Naive B cell (primary cell): ENCODE data around the gene ALKBH3. TPM values are rescaled to one million over a fixed set of nuclear protein-coding genes. Genes with fewer than 3 reads are reported as not detected.

Experiments used
- ATAC-seq, 2 donors: fragments of 150-1000 bp; cut with Tn5 transposase; 2 replicates each; pipeline ENCODE4 v1.10.0; 2021; ENCODE audit warnings: low read depth in 2 of 2, mild to moderate bottlenecking in 2 of 2, moderate library complexity in 2 of 2
- DNase-seq: peaks from one replicate; pipeline ENCODE4 v3.0.0; 2022
- H3K27ac Mint-ChIP-seq, 6 donors: one replicate each; pipeline ENCODE4 v1.8.0; 2020 to 2022; ENCODE audit warnings: mild to moderate bottlenecking in 6 of 6, mixed read lengths in 6 of 6, moderate library complexity in 5 of 6, inconsistent platforms in 2 of 6
- H3K27me3 Mint-ChIP-seq, 3 donors: one replicate each; pipeline ENCODE4 v1.8.0; 2021 to 2022; ENCODE audit warnings: mixed read lengths in 3 of 3, mild to moderate bottlenecking in 1 of 3
- H3K36me3 Mint-ChIP-seq, 2 donors: one replicate each; pipeline ENCODE4 v1.8.0; 2020 to 2022; ENCODE audit warnings: mixed read lengths in 2 of 2, inconsistent platforms in 1 of 2, mild to moderate bottlenecking in 1 of 2
- H3K4me1 Mint-ChIP-seq, 3 donors: one replicate each; pipeline ENCODE4 v1.8.0; 2020 to 2022; ENCODE audit warnings: mixed read lengths in 3 of 3, inconsistent platforms in 1 of 3, mild to moderate bottlenecking in 1 of 3, moderate library complexity in 1 of 3
- H3K4me3 Mint-ChIP-seq, 8 donors: one replicate each; pipeline ENCODE4 v1.8.0; 2020 to 2022; ENCODE audit warnings: mild to moderate bottlenecking in 8 of 8, mixed read lengths in 8 of 8, moderate library complexity in 8 of 8, inconsistent platforms in 2 of 8
- H3K9me3 Mint-ChIP-seq, 7 donors: one replicate each; pipeline ENCODE4 v1.8.0; 2020 to 2022; ENCODE audit warnings: mixed read lengths in 7 of 7, mild to moderate bottlenecking in 5 of 7, inconsistent platforms in 2 of 7, moderate library complexity in 1 of 7
- polyA plus RNA-seq, 6 donors: library from polyadenylated mRNA; unstranded; fragments of 300-500 nt; fragmentation: Illumina TruSeq; gene quantifications; one replicate each; pipeline ENCODE4 v1.2.3, GENCODE V29; 2021; ENCODE audit warnings: low read depth in 6 of 6

ALKBH3 gene
- polyA plus RNA-seq, 6 donors from 2014 or later, result 15.3 to 40.4 (median 33.5) TPM

DNA sequence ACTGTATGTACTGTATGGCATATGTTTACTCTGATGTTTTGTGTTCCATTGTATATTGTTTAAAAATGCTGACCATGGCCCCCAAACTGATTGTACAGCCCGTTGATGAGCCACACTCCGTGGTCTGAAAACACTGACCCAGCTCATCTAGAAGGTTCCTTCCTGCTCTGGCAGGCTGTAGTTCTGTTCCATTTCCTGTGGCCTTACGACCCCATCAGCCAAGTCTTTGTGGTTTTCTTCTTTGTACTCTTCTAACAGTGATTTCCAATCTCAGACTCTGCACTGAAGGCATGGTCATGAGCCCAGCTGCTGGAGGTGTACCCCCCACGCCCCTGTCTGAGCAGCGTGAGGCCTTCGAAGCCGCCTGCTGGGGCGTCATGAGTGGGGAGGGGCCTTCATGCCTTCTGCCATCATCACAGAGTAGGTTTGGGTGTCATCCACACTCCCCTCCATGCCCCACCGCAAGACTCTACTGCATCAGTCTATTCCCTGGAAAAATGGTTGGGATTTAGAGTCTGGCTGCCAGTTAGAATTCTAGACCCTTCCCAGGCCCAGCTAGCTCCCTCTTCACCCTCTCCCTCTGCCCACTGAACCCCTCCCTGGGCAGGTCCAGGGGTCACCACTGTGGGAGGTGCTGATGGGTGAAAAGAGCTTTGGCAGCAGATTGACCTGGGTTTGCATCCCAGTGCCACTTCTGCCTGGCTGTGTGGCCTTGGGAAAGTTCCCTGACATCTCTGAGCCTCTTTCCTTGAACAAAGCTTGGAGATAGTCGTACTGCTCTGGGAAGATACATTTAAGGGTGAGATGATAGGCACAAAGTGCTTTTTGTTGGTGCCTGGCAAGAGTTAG, 50.5 kb downstream of the ALKBH3 start:
- Mint-ChIP-seq H3K27ac (peak overlapping the region in 2 of 6 donors; percentile 6 to 57), H3K9me3 (no peaks in the 10 kb centered on the region), H3K36me3 (no peaks in the 10 kb centered on the region), H3K4me3 (no peak overlapping the region), H3K4me1 (no peaks in the 10 kb centered on the region), H3K27me3 (peaks cover 0 to 11% (median 7%) of the 10 kb centered on the region in 3 donors)
- no peak for DNase-seq
- ATAC-seq, result no peak

DNA sequence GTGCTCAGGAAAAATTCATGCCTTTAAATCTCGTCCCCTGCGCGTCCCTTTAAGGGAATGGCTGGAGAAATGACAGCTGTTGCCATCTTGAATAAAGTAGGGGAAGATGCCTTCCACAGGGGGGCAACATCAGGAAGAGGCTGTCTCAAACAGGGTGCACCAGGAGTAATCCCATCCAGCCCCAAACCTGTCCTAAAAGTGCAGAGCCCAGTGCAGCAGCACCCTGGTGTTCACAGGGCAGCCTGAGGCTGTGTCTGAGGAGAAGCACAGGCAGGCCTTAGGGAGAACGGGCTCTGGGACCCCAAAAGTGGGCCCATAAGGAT, 51.0 kb downstream of the ALKBH3 start:
- H3K36me3 Mint-ChIP-seq, result no peaks in the 10 kb centered on the region
- no peaks in the 10 kb centered on the region for H3K4me1 Mint-ChIP-seq
- no peak overlapping the region for H3K27ac Mint-ChIP-seq
- no peak for DNase-seq
- H3K27me3 Mint-ChIP-seq, result peaks cover 0 to 11% (median 7%) of the 10 kb centered on the region in 3 donors
- ATAC-seq, result no peak
- no peaks in the 10 kb centered on the region for H3K9me3 Mint-ChIP-seq
- H3K4me3 Mint-ChIP-seq, result no peak overlapping the region

GRCh38 chr11:43933226-43933607, 52.6 kb downstream of the ALKBH3 start:
- Mint-ChIP-seq H3K27me3 (peaks cover 7 to 24% (median 7%) of the 10 kb centered on the region in 3 donors), H3K9me3 (peaks cover 0 to 3% (median 0%) of the 10 kb centered on the region in 7 donors), H3K27ac (no peak overlapping the region), H3K36me3 (no peaks in the 10 kb centered on the region), H3K4me3 (no peak overlapping the region), H3K4me1 (no peaks in the 10 kb centered on the region)
- ATAC-seq, result no peak
- no peak for DNase-seq

- ATAC-seq, result no peak
- Mint-ChIP-seq H3K36me3 (no peaks in the 10 kb centered on the region), H3K27me3 (peaks cover 7 to 24% (median 7%) of the 10 kb centered on the region in 3 donors), H3K9me3 (peaks cover 0 to 4% (median 0%) of the 10 kb centered on the region in 7 donors), H3K4me3 (no peak overlapping the region), H3K4me1 (no peaks in the 10 kb centered on the region), H3K27ac (peak overlapping the region in 2 of 6 donors; percentile 12 to 44)
- DNase-seq, result no peak
These were observed 53.2 kb downstream of the ALKBH3 start for GRCh38 chr11:43933608-43934551.

GRCh38 chr11:43934601-43935423, 54.2 kb downstream of the ALKBH3 start:
- no peaks in the 10 kb centered on the region for H3K36me3 Mint-ChIP-seq
- H3K9me3 Mint-ChIP-seq, result peaks cover 0 to 5% (median 0%) of the 10 kb centered on the region in 7 donors
- H3K27me3 Mint-ChIP-seq, result peaks cover 11 to 30% (median 14%) of the 10 kb centered on the region in 3 donors
- ATAC-seq (no peak), DNase-seq (no peak)
- H3K4me3 Mint-ChIP-seq, result no peak overlapping the region
- H3K4me1 Mint-ChIP-seq, result no peaks in the 10 kb centered on the region
- H3K27ac Mint-ChIP-seq, result no peak overlapping the region

- Mint-ChIP-seq H3K4me3 (no peak overlapping the region), H3K27ac (no peak overlapping the region), H3K36me3 (no peaks in the 10 kb centered on the region), H3K27me3 (peaks cover 11 to 37% (median 18%) of the 10 kb centered on the region in 3 donors), H3K9me3 (peaks cover 0 to 6% (median 0%) of the 10 kb centered on the region in 7 donors), H3K4me1 (no peaks in the 10 kb centered on the region)
- DNase-seq, result no peak
- ATAC-seq, result no peak
These were observed 54.9 kb downstream of the ALKBH3 start for GRCh38 chr11:43935424-43935979.

DNA sequence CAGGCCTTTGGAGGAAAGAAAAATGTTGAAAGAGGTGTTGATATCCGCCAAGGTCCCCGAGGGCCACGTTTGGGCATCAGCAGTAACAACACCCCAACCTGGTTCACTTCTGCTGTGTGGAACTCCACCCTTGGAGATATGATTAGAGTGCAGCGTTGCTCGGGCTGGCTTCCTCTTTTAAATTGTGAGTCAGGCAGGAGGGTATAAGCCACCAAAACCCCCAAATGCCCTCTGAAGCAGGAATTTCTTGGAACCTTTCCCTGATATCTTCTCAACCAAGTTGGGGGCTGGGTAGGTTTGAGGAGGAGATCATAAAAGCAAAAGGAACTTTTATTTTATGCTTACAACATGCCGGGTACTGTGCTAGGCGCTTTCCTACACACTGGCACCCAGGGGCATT, 55.4 kb downstream of the ALKBH3 start:
- ATAC-seq, result no peak

GRCh38 chr11:43937434-43938411, 57.1 kb downstream of the ALKBH3 start:
- DNase-seq, result no peak
- Mint-ChIP-seq H3K36me3 (peaks cover 0 to 8% of the 10 kb centered on the region in 2 donors), H3K9me3 (peaks cover 0 to 6% (median 0%) of the 10 kb centered on the region in 7 donors), H3K4me3 (peak overlapping the region in 1 of 8 donors; percentile 50), H3K4me1 (peaks cover 5 to 6% (median 5%) of the 10 kb centered on the region in 3 donors), H3K27ac (no peak overlapping the region), H3K27me3 (peaks cover 25 to 53% (median 33%) of the 10 kb centered on the region in 3 donors)
- ATAC-seq, result no peak

More for the DNA sequence above, 55.4 kb downstream of the ALKBH3 start:
- Mint-ChIP-seq H3K27ac (no peak overlapping the region), H3K4me3 (no peak overlapping the region), H3K9me3 (peaks cover 0 to 6% (median 0%) of the 10 kb centered on the region in 7 donors), H3K36me3 (no peaks in the 10 kb centered on the region), H3K4me1 (no peaks in the 10 kb centered on the region), H3K27me3 (peaks cover 16 to 42% (median 23%) of the 10 kb centered on the region in 3 donors)
- no peak for DNase-seq

DNA sequence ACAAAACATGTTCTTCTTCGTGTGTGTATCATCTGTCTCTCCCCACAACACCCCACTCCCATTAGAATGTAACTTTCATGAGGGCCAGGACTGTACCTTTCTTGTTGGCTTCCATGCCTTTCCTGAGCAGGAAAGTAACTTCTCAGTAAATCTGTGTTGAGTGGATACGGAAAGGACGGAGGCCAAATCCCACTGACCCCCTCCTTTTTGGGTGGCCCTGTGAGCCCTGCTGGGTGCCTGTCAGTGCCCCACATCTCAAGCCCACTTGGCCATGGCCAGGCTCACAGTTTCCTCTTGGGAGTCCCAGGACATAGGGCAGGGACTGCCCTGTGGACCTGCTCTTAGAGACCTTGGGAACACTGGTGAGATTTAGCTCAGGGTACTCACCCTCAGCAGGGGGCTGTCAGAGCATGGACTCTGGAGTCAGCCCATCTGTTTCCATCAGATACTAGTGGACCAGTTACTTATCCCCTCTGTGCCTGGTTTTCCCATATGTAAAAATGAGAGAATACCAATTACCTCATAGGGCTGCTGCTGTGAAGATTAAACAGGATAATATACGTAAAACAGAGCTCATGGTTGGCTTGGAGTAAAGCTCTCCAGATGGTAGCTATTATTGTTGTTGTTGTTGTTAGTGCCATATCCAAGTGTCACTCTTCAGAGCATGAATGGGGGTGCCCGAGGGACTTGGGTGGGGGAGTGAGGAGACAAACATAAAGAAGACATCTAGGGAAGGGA, 60.8 kb downstream of the ALKBH3 start:
- Mint-ChIP-seq H3K27me3 (peaks cover 43 to 62% (median 59%) of the 10 kb centered on the region in 3 donors), H3K4me1 (peaks cover 10 to 14% (median 13%) of the 10 kb centered on the region in 3 donors), H3K4me3 (peak overlapping the region; percentile 79 to 92 (median 86)), H3K27ac (peak overlapping the region in 3 of 6 donors; percentile 26 to 70 (median 45)), H3K36me3 (peaks cover 0 to 8% of the 10 kb centered on the region in 2 donors), H3K9me3 (peaks cover 0 to 6% (median 0%) of the 10 kb centered on the region in 7 donors)
- ATAC-seq (no peak), DNase-seq (no peak)

DNA sequence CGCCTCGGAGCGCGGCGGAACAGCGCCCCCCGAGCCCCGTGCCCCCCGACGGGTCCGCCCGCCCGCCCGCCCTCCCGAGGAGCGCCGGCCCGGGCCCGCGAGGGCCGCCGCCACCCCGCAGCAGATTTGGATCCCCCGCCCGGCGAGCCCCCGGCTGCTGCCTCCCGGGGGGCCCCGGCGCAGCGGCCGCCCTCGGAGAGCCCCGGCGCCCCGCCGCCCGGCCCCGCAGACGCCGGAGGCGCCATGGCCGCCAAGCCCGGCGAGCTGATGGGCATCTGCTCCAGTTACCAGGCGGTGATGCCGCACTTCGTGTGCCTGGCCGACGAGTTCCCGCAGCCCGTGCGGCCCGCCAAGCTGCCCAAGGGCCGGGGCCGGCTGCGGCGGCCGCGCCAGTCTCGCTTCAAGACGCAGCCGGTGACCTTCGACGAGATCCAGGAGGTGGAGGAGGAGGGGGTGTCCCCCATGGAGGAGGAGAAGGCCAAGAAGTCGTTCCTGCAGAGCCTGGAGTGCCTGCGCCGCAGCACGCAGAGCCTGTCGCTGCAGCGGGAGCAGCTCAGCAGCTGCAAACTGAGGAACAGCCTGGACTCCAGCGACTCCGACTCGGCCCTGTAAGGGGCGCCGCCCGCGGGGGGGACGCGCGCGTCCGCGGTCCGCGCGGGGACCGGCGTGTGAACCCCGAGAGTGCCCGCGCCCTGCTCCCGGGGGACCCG, 62.2 kb downstream of the ALKBH3 start:
- Mint-ChIP-seq H3K36me3 (peaks cover 0 to 16% of the 10 kb centered on the region in 2 donors), H3K4me3 (peak overlapping the region in 5 of 8 donors; percentile 51 to 95 (median 56)), H3K4me1 (peaks cover 10 to 14% (median 13%) of the 10 kb centered on the region in 3 donors), H3K27ac (peak overlapping the region in 1 of 6 donors; percentile 54), H3K27me3 (peaks cover 49 to 73% (median 65%) of the 10 kb centered on the region in 3 donors), H3K9me3 (peaks cover 0 to 6% (median 0%) of the 10 kb centered on the region in 7 donors)
- no peak for DNase-seq
- no peak for ATAC-seq
